IMR-90 (cell line): ENCODE measurements around the gene TMOD2. TPM values are rescaled to one million over a fixed set of nuclear protein-coding genes. Genes with fewer than 3 reads are reported as not detected.

Experiments used
- ATAC-seq: fragments of 200-7000 bp; cut with Tn5 transposase; 2 replicates; pipeline ENCODE4 v1.9.1; 2020; ENCODE audit warnings: low read depth, mild to moderate bottlenecking, moderate library complexity
- BruUV-seq: library from RNA; stranded (reverse); fragments of 400-500 nt; replicated peaks from 2 replicates; lab custom pipeline; 2021; lab: Mats Ljungman, UMichigan
- CTCF ChIA-PET: fragments of 300-600 bp; formaldehyde crosslinking; extraction: SDS; loops from one replicate; lab custom pipeline; 2021; ENCODE audit warnings: antibody characterized with exemption; lab: Yijun Ruan, JAX
- POLR2A ChIA-PET: fragments of 300-600 bp; sonication (Branson Sonifier 250); formaldehyde crosslinking; loops from one replicate; lab custom pipeline; 2022; ENCODE audit warnings: antibody characterized with exemption; ENCODE audit not compliant: unreplicated experiment; lab: Charles Lee
- DNase-seq: peaks from one replicate; pipeline ENCODE4 v3.0.0; 2013
- H2AFZ ChIP-seq: replicated peaks from 2 replicates; pipeline ENCODE3; 2013; ENCODE audit warnings: low read length, mild to moderate bottlenecking; ENCODE audit not compliant: poor library complexity
- H2AK5ac ChIP-seq: 2 replicates; pipeline ENCODE4 v1.6.1; 2013; ENCODE audit warnings: low read depth, low read length, inconsistent platforms
- H2AK9ac ChIP-seq: replicated peaks from 2 replicates; pipeline ENCODE3; 2013; ENCODE audit warnings: mild to moderate bottlenecking, low read depth, low read length, moderate library complexity; ENCODE audit not compliant: poor library complexity
- H2BK120ac ChIP-seq: 2 replicates; pipeline ENCODE4 v1.6.1; 2013; ENCODE audit warnings: low read depth, low read length, inconsistent platforms
- H2BK15ac ChIP-seq: 3 replicates; pipeline ENCODE4 v1.6.1; 2013; ENCODE audit warnings: low read depth, low read length, inconsistent platforms
- H2BK20ac ChIP-seq: 2 replicates; pipeline ENCODE4 v1.6.1; 2013; ENCODE audit warnings: low read depth, mild to moderate bottlenecking, inconsistent platforms, low read length, moderate library complexity
- H2BK5ac ChIP-seq: 2 replicates; pipeline ENCODE4 v1.6.1; 2013; ENCODE audit warnings: mild to moderate bottlenecking, low read depth, low read length, inconsistent platforms; ENCODE audit not compliant: poor library complexity, severe bottlenecking
- H3K14ac ChIP-seq: replicated peaks from 2 replicates; pipeline ENCODE4 v1.6.1; 2013; ENCODE audit warnings: low read depth, low read length, inconsistent platforms
- H3K18ac ChIP-seq: 2 replicates; pipeline ENCODE4 v1.6.1; 2013; ENCODE audit warnings: low read depth, low read length, control low read depth
- H3K23ac ChIP-seq: 2 replicates; pipeline ENCODE4 v1.6.1; 2013; ENCODE audit warnings: low read depth, low read length, inconsistent platforms
- H3K27ac ChIP-seq: 2 replicates; pipeline ENCODE4 v1.5.1; 2013; ENCODE audit warnings: mild to moderate bottlenecking, control low read depth, low read length; ENCODE audit not compliant: insufficient read depth
- H3K27me3 ChIP-seq: 2 replicates; pipeline ENCODE4 v1.6.1; 2013; ENCODE audit warnings: low read length; ENCODE audit not compliant: control insufficient read depth, insufficient read depth
- H3K36me3 ChIP-seq: 2 replicates; pipeline ENCODE4 v1.6.1; 2013; ENCODE audit warnings: low read length, mixed read lengths; ENCODE audit not compliant: control insufficient read depth, insufficient read depth
- H3K4ac ChIP-seq: 2 replicates; pipeline ENCODE4 v1.6.1; 2013; ENCODE audit warnings: low read depth, low read length, inconsistent platforms
- H3K4me1 ChIP-seq: 2 replicates; pipeline ENCODE4 v1.6.1; 2013; ENCODE audit warnings: low read length, mixed read lengths; ENCODE audit not compliant: control insufficient read depth, insufficient read depth
- H3K4me2 ChIP-seq: 2 replicates; pipeline ENCODE4 v1.6.1; 2013; ENCODE audit warnings: low read depth, mild to moderate bottlenecking, control low read depth, low read length, moderate library complexity
- H3K4me3 ChIP-seq: 2 replicates; pipeline ENCODE4 v1.5.1; 2013; ENCODE audit warnings: low read depth, mild to moderate bottlenecking, control low read depth, low read length, moderate library complexity; ENCODE audit not compliant: insufficient read depth
- H3K56ac ChIP-seq: 2 replicates; pipeline ENCODE4 v1.6.1; 2013; ENCODE audit warnings: low read length, inconsistent platforms; ENCODE audit not compliant: insufficient read depth; ENCODE audit errors: extremely low read depth
- H3K79me1 ChIP-seq, 2 experiments: 2 replicates each; pipeline ENCODE4 v1.6.1; 2013; ENCODE audit warnings: low read length in 2 of 2, inconsistent platforms in 1 of 2, low read depth in 1 of 2
- H3K9ac ChIP-seq: 2 replicates; pipeline ENCODE4 v1.6.1; 2013; ENCODE audit warnings: low read depth, low read length, control low read depth
- H3K9me1 ChIP-seq: 2 replicates; pipeline ENCODE4 v1.6.1; 2013; ENCODE audit warnings: low read length, inconsistent platforms; ENCODE audit not compliant: insufficient read depth
- H3K9me3 ChIP-seq: 2 replicates; pipeline ENCODE4 v1.6.1; 2013; ENCODE audit warnings: low read length; ENCODE audit not compliant: control insufficient read depth, insufficient read depth
- H4K20me1 ChIP-seq: 2 replicates; pipeline ENCODE4 v1.6.1; 2013; ENCODE audit warnings: low read length, inconsistent platforms; ENCODE audit not compliant: insufficient read depth
- H4K5ac ChIP-seq: 2 replicates; pipeline ENCODE4 v1.6.1; 2013; ENCODE audit warnings: mild to moderate bottlenecking, low read depth, low read length, control low read depth
- H4K8ac ChIP-seq, 2 experiments: 2 replicates each; pipeline ENCODE4 v1.6.1; 2013; ENCODE audit warnings: low read depth in 2 of 2, low read length in 2 of 2, control low read depth in 1 of 2, inconsistent platforms in 1 of 2
- H4K91ac ChIP-seq: 2 replicates; pipeline ENCODE4 v1.6.1; 2013; ENCODE audit warnings: low read depth, low read length, inconsistent platforms; ENCODE audit not compliant: insufficient read depth
- BHLHE40 ChIP-seq: fragments of 150-350 bp; IDR thresholded peaks from 2 replicates; pipeline ENCODE4 v1.6.1; 2016; ENCODE audit warnings: mild to moderate bottlenecking, low read depth, low read length
- CEBPB ChIP-seq: IDR thresholded peaks from 2 replicates; pipeline ENCODE4 v1.6.1; 2012; ENCODE audit warnings: low read depth, low read length, improper control_type of control experiment
- CHD1 ChIP-seq: IDR thresholded peaks from 2 replicates; pipeline ENCODE4 v1.6.1; 2012; ENCODE audit warnings: low read depth, low read length, improper control_type of control experiment
- CTCF ChIP-seq: conservative IDR thresholded peaks from 2 replicates; pipeline ENCODE4 v1.5.1; 2012; ENCODE audit warnings: mild to moderate bottlenecking, low read depth, low read length, improper control_type of control experiment
- FOS ChIP-seq: fragments of 150-350 bp; IDR thresholded peaks from 2 replicates; pipeline ENCODE4 v1.6.1; 2016; ENCODE audit warnings: low read depth, low read length
- MAFK ChIP-seq: IDR thresholded peaks from 2 replicates; pipeline ENCODE4 v1.6.1; 2012; ENCODE audit warnings: low read depth, low read length, improper control_type of control experiment
- MAZ ChIP-seq: IDR thresholded peaks from 2 replicates; pipeline ENCODE4 v1.6.1; 2012; ENCODE audit warnings: low read depth, mild to moderate bottlenecking, low read length, improper control_type of control experiment, moderate library complexity, borderline replicate concordance
- MXI1 ChIP-seq: IDR thresholded peaks from 2 replicates; pipeline ENCODE4 v1.6.1; 2012; ENCODE audit warnings: low read depth, mild to moderate bottlenecking, low read length, moderate library complexity, borderline replicate concordance
- NFE2L2 ChIP-seq: fragments of 150-350 bp; IDR thresholded peaks from 2 replicates; pipeline ENCODE4 v1.6.1; 2016; ENCODE audit warnings: low read depth, mild to moderate bottlenecking, low read length
- POLR2A ChIP-seq: IDR thresholded peaks from 2 replicates; pipeline ENCODE4 v1.6.1; 2012; ENCODE audit warnings: mild to moderate bottlenecking, low read depth, low read length
- RCOR1 ChIP-seq: IDR thresholded peaks from 2 replicates; pipeline ENCODE4 v1.6.1; 2012; ENCODE audit warnings: mild to moderate bottlenecking, low read length, improper control_type of control experiment; ENCODE audit not compliant: insufficient replicate concordance
- WGBS, 2 experiments: methylation state at CpG; one replicate each; pipeline versions ENCODE4 v1.1.5 to v1.1.7; 2013; ENCODE audit warnings: missing lambda C conversion rate in 2 of 2; ENCODE audit not compliant: insufficient read length in 1 of 2; ENCODE audit errors: extremely low coverage in 2 of 2; 5-methylcytosine and 5-hydroxymethylcytosine counted together
- dilution Hi-C: fragments of 300-500 bp; cut with HindIII; formaldehyde crosslinking; loops from one replicate; pipeline ENCODE4 v1.14.3; 2018; ENCODE audit warnings: low sequenced_read_pairs; ENCODE audit not compliant: unreplicated experiment
- in situ Hi-C: fragments of 300-500 bp; cut with MboI; formaldehyde crosslinking; loops from 3 replicates; pipeline ENCODE4 v1.14.3; 2019; ENCODE audit warnings: low sequenced_read_pairs, inconsistent platforms, mixed read lengths
- intact Hi-C: fragments of 100-400 bp; cut with micrococcal nuclease; formaldehyde crosslinking; loops from 2 replicates; pipeline ENCODE4 v1.10.0; 2022
- polyA plus RNA-seq, 3 experiments: library from polyadenylated mRNA; depleted of rRNA; stranded (reverse); fragments of >200 nt; gene quantifications; 2 replicates each; pipeline ENCODE4 v1.2.3, GENCODE V29; 2012; ENCODE audit warnings: low replicate concordance in 1 of 3
- total RNA-seq: library from RNA; depleted of rRNA; stranded (reverse); fragments of >200 nt; gene quantifications from 2 replicates; pipeline ENCODE4 v1.2.3, GENCODE V29; 2012
- TF ChIP-seq, protein P1 (sequence below): fragments of 150-350 bp; IDR thresholded peaks from 2 replicates; pipeline ENCODE4 v1.6.1; 2017; ENCODE audit warnings: mild to moderate bottlenecking, antibody characterized with exemption, low read length, low read depth

The TMOD2 gene
- total and polyA plus RNA-seq, 2 of the 4 experiments (the other 2 are of a cell fraction): 2.8 to 5.4 TPM

DNA sequence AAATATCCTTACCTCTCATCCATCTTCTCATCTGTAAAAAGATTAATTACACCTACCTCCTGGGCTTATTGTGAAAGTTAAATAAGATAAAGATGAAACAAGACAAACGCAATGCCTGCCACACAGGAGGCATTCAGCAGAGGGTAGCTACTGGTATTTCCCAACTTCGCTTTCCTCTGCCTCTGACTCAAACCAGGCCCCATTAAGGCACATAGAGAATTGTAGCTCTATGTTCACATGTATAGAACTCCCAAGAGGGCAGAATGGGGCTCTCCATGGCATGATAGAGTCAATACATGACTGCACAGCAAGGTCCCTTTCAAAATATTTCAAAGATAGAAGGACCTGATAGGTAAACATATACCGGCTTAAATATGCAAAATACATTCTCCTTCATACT lies 15.3 kb upstream of the TMOD2 start:
- dilution Hi-C loops (no loop called here), intact Hi-C loops (loop anchor here (2.0 kb wide), 1 partner anchor 23 kb away; no protein-coding TSS in a partner anchor), in situ Hi-C loops (no loop called here)
- no peak overlapping the region for H2BK120ac ChIP-seq
- no peaks in the 10 kb centered on the region for H3K36me3 ChIP-seq
- no peak overlapping the region for H2BK15ac ChIP-seq
- WGBS, 2 experiments: 100% methylated on average over 1 of the region's 3 CpGs; no CpG with 5 or more reads in 1 of the 2 experiments
- no peak overlapping the region for H3K4ac ChIP-seq
- TF ChIP-seq BHLHE40 (no peak), FOS (no peak), MAZ (no peak), POLR2A (no peak), NFE2L2 (no peak), CTCF (no peak), CEBPB (no peak; the same call in 1 of the 2 replicates), MXI1 (no peak), CHD1 (no peak), MAFK (no peak), RCOR1 (no peak)
- TF ChIP-seq, protein P1, sequence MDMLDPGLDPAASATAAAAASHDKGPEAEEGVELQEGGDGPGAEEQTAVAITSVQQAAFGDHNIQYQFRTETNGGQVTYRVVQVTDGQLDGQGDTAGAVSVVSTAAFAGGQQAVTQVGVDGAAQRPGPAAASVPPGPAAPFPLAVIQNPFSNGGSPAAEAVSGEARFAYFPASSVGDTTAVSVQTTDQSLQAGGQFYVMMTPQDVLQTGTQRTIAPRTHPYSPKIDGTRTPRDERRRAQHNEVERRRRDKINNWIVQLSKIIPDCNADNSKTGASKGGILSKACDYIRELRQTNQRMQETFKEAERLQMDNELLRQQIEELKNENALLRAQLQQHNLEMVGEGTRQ: no peak
- ATAC-seq (no peak), DNase-seq (no peak)
- no TSS peak for BruUV-seq
- no peak overlapping the region for H3K27ac ChIP-seq
- H3K23ac ChIP-seq: 0 out of 2 replicates have a peak overlapping the region, but pooled peaks have one; percentile 1
- H3K9me3 ChIP-seq: no peaks in the 10 kb centered on the region
- no peak overlapping the region for H3K14ac ChIP-seq
- no peak overlapping the region for H4K5ac ChIP-seq
- H2BK5ac ChIP-seq: no peak overlapping the region
- CTCF ChIA-PET: interaction anchor here (0.7 to 2.2 kb wide), 2 partner anchors 36 to 41 kb away, joined by 3 to 16 read pairs; no protein-coding TSS in a partner anchor
- no peak overlapping the region for H4K91ac ChIP-seq
- H3K4me3 ChIP-seq: no peak overlapping the region
- H4K20me1 ChIP-seq: no peaks in the 10 kb centered on the region
- H2AFZ ChIP-seq: no peak overlapping the region
- H3K9ac ChIP-seq: no peak overlapping the region
- peaks cover 11% of the 10 kb centered on the region for H3K4me1 ChIP-seq
- H3K27me3 ChIP-seq: no peaks in the 10 kb centered on the region
- no peak overlapping the region for H2AK5ac ChIP-seq
- peaks cover 10 to 44% of the 10 kb centered on the region in 2 experiments for H3K79me1 ChIP-seq
- H2BK20ac ChIP-seq: no peak overlapping the region
- H4K8ac ChIP-seq: no peak overlapping the region
- 0 out of 2 replicates have a peak overlapping the region, but pooled peaks have one; percentile 3 for H3K4me2 ChIP-seq
- no peak overlapping the region for H3K56ac ChIP-seq
- peaks cover 4% of the 10 kb centered on the region for H3K9me1 ChIP-seq
- POLR2A ChIA-PET: no interaction called here
- no peak overlapping the region for H3K18ac ChIP-seq
- no peak overlapping the region for H2AK9ac ChIP-seq
